ENCODE data around the gene NPR3.

Gene NPR3

DNA sequence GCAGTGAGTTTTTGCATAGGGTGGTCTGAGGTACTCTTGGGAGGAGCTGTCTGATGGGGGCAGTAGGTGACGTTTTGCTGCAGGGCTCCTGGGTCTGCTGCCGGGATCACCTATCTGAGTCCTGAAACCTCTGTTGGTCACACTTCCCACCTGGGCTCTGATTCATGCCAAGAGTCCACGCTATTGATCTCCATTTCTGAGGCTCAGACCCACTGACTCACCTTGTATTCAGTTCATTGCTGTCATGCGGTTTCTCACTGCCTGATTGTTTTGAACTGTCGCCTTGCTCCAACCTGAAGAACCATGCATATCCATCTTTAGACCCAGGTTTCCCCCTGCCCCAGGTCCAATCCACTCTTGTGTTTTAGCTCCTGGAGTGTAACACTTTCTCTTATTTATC lies 101.3 kb downstream of the NPR3 start:
- DNase-seq (ENCODE audit: low read depth) = no peak

DNA sequence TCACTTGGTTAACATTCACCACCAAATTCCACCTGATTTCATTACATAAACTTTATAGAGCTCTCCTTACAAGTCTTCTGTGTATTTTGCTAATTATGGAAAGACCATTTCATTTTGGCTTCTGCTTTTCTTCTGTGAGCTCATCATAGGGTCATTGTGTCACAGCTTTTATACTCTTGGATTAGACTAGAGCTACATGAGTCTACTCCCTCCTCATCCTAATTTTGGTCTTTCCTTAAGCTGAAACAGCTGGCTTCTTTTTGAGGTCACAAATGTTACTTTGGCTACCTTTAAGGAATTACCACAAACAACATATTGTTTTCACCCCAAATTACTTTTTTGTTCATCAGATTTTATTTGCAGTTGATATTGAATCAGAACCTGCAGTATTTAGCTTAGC lies 103.0 kb downstream of the NPR3 start:
- no peak for DNase-seq (ENCODE audit: low read depth)

DNA sequence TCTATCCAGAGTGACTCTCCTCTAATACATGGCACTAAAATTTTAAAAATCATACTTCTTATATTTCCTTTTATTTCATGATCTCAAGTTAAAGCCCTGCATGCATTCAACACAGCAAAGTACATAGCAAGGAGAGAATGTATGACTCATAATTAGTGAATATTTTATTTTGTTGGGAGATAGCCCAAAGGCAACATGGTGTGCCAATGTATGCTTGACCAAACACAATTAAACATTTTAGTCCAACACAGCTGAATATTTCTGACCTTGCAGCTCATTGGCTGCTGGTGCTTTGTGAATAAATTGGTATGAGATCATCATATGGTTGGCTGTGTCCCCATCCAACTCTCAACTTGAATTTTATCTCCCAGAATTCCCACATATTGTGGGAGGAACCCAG lies 103.5 kb downstream of the NPR3 start:
- peak; percentile 75 for DNase-seq (ENCODE audit: low read depth)

DNA sequence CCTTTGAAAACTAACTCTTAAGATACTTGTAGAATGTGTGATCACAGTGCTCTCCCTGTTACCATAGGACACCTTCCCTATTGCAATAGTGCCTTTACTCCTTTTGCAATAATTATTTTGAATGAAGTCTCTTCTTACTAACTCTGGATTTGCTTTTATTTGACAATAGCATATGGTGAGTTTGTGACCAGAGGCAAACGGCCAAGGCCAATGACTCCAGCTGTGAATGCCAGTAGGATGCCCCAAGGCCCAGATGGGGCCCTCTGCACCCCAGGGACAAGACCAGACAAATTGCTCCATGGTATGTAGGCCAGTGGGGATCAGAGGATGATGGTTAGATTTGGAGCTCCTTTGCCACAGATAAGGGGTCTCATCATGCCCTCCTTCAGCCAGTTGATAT lies 116.9 kb downstream of the NPR3 start:
- DNase-seq (ENCODE audit: low read depth) = no peak

DNA sequence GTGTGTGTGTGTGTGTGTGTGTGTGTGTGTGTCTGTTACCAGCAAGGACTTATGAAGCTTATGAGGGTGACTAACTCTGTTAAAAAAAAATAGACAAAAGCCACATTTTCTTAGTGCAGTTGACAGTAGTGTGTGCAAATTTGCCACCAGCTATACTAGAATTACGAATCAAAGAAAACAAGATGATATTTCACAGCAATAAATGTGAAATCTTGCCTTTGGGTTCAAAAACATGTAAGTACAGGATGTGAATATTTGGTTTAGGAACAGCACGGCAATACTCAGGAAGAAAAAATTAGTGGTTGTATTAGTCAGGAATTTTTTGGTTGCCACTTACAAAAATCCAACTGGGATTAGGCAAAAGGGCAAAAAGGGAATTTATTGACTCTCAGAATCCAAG lies 117.4 kb downstream of the NPR3 start:
- DNase-seq (ENCODE audit: low read depth) = no peak

- DNase-seq (ENCODE audit: low read depth) = no peak
Observed at GRCh38 chr5:32831624-32832023, 120.5 kb downstream of the NPR3 start.

GRCh38 chr5:32833127-32833526 lies 122.0 kb downstream of the NPR3 start:
- no peak for DNase-seq (ENCODE audit: low read depth)

DNA sequence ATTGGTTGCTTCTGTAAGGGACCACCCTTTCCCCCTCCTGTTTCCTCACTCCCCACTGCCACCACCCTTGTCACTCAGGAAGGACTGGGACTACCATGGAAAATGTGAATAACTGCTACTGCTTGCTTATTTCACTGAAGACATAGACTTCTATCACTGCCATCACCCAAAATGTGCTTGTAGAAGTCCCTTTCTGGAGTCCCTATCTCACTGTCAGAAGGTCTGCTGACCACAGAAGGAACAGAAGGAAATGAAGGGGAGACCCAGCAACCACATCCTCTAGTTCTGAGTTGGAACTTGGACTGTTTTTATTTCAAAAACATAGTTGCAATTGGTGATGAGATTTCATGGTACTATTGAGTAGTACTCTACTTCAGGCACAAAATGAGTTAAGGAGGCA lies 122.5 kb downstream of the NPR3 start:
- DNase-seq (ENCODE audit: low read depth) = no peak

DNA sequence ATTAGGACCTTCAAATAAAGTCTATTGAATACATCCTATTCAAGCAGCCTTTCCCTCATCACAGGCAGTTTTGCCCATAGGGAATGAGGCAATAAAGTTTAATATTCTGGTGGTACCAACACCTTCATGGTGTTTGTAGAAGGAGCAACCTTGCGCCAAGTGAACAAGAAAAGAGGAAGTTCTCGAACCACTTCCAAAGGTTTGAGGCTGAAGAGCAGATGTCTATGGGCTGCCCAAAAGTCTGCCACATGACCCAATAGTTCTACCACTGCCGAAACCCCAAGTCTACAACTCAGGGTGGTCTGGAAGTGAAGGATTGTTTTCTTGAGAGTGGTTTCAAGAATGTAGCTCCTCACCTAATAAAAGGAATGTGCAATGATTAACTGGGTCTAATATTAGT lies 123.1 kb downstream of the NPR3 start:
- DNase-seq (ENCODE audit: low read depth) = no peak

- DNase-seq (ENCODE audit: low read depth) = no peak
Observed at GRCh38 chr5:32836176-32836575, 125.1 kb downstream of the NPR3 start.

- DNase-seq (ENCODE audit: low read depth) = no peak
Observed at GRCh38 chr5:32837211-32837610, 126.1 kb downstream of the NPR3 start.

DNA sequence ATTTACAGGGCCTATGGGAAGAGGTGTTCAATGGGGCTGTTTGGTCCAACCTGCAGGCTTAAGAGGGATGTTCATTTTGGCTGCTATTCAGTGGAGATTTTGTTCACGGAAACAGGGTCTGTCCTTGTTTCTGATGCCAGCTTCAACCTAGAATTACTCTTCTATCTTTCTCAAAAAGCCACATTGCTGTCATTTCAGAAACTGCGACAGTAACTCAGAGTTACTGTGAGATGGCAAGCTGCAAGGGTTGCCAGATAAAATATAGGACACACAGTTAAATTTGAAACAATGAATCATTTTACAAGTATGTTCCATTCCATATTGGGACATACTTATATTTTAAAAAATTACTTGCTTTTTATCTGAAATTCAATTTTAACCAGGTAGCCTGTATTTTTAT lies 128.0 kb downstream of the NPR3 start:
- no peak for DNase-seq (ENCODE audit: low read depth)

DNA sequence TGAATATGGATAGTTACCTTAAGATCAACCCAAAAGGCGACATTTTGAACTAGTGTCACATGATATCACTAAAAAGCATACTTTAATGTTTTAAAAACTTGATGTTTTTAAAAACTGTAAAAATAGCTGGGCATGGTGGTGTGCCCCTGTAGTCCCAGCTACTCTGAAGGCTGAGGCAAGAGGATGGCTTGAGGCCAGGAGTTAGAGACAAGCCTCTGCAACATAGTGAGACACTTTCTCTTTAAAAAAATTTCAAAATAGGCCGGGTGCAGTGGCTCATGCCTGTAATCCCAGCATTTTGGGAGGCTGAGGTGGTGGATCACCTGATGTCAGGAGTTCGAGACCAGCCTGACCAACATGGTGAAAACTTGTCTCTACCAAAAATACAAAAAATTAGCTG lies 129.5 kb downstream of the NPR3 start:
- no peak for DNase-seq (ENCODE audit: low read depth)
